Liver (tissue), 9 donors: ENCODE data around the gene PRMT7. TPM values are rescaled to one million over a fixed set of nuclear protein-coding genes. Genes with fewer than 3 reads are reported as not detected.

Experiments used
- DNase-seq: peaks from one replicate; pipeline ENCODE4 v3.0.0-alpha.2; 2017; ENCODE audit warnings: low spot score
- H3K27ac ChIP-seq, 2 donors: one replicate each; pipeline ENCODE4 v1.7.0; 2013; ENCODE audit warnings: inconsistent platforms in 2 of 2, low read length in 2 of 2, control low read depth in 1 of 2, low read depth in 1 of 2, mild to moderate bottlenecking in 1 of 2
- H3K27me3 ChIP-seq, 4 donors: one replicate each; pipeline versions ENCODE4 v1.6.1 to v1.7.0; 2013; ENCODE audit warnings: low read length in 3 of 4, inconsistent platforms in 1 of 4, mild to moderate bottlenecking in 1 of 4, moderate library complexity in 1 of 4; ENCODE audit not compliant: control insufficient read depth in 4 of 4, insufficient read depth in 4 of 4
- H3K36me3 ChIP-seq, 4 donors: one replicate each; pipeline versions ENCODE4 v1.6.1 to v1.7.0; 2013; ENCODE audit warnings: low read length in 3 of 4, mild to moderate bottlenecking in 3 of 4, low read depth in 1 of 4, moderate library complexity in 1 of 4; ENCODE audit not compliant: control insufficient read depth in 4 of 4, insufficient read depth in 3 of 4
- H3K4me1 ChIP-seq, 4 donors: one replicate each; pipeline versions ENCODE4 v1.6.1 to v1.7.0; 2013; ENCODE audit warnings: low read length in 3 of 4, mild to moderate bottlenecking in 3 of 4, moderate library complexity in 1 of 4; ENCODE audit not compliant: control insufficient read depth in 4 of 4, insufficient read depth in 4 of 4
- H3K4me3 ChIP-seq, 3 donors: one replicate each; pipeline versions ENCODE4 v1.6.1 to v1.7.0; 2013; ENCODE audit warnings: low read length in 3 of 3, control low read depth in 1 of 3, low read depth in 1 of 3, mild to moderate bottlenecking in 1 of 3
- H3K9ac ChIP-seq, 2 donors: one replicate each; pipeline ENCODE4 v1.7.0; 2013; ENCODE audit warnings: low read length in 2 of 2, mild to moderate bottlenecking in 2 of 2, moderate library complexity in 2 of 2, control low read depth in 1 of 2, low read depth in 1 of 2
- H3K9me3 ChIP-seq, 4 donors: one replicate each; pipeline versions ENCODE4 v1.6.1 to v1.7.0; 2013; ENCODE audit warnings: low read length in 3 of 4; ENCODE audit not compliant: control insufficient read depth in 4 of 4
- ATF3 ChIP-seq: IDR thresholded peaks from 2 replicates; pipeline ENCODE4 v1.6.1; 2016; ENCODE audit warnings: antibody characterized with exemption
- CTCF ChIP-seq: fragments of 150-350 bp; IDR thresholded peaks from 2 replicates; pipeline ENCODE4 v1.5.1; 2017; ENCODE audit warnings: improper control_type of control experiment, low read depth, low read length; ENCODE audit not compliant: missing input control
- EGR1 ChIP-seq, 2 donors: IDR thresholded peaks; 2 replicates each; pipeline ENCODE4 v1.6.1; 2016 to 2018; ENCODE audit warnings: antibody characterized with exemption in 2 of 2, low read depth in 2 of 2
- FOXA1 ChIP-seq: IDR thresholded peaks from 2 replicates; pipeline ENCODE4 v1.6.1; 2016; ENCODE audit warnings: antibody characterized with exemption
- FOXA2 ChIP-seq: IDR thresholded peaks from 2 replicates; pipeline ENCODE4 v1.6.1; 2016; ENCODE audit warnings: antibody characterized with exemption
- GABPA ChIP-seq, 2 donors: IDR thresholded peaks in 1 of 2; conservative IDR thresholded peaks in 1 of 2; 2 replicates each; pipeline ENCODE4 v1.6.1; 2016; ENCODE audit warnings: antibody characterized with exemption in 2 of 2, mild to moderate bottlenecking in 1 of 2, moderate library complexity in 1 of 2
- HNF4A ChIP-seq, 2 donors: conservative IDR thresholded peaks; 2 replicates each; pipeline ENCODE4 v1.6.1; 2016; ENCODE audit warnings: antibody characterized with exemption in 2 of 2, mild to moderate bottlenecking in 2 of 2
- HNF4G ChIP-seq: IDR thresholded peaks from 2 replicates; pipeline ENCODE4 v1.6.1; 2016; ENCODE audit warnings: antibody characterized with exemption
- JUND ChIP-seq, 2 donors: IDR thresholded peaks; 2 replicates each; pipeline ENCODE4 v1.6.1; 2016; ENCODE audit warnings: antibody characterized with exemption in 2 of 2
- MAX ChIP-seq: IDR thresholded peaks from 2 replicates; pipeline ENCODE4 v1.6.1; 2016; ENCODE audit warnings: antibody characterized with exemption
- NR2F2 ChIP-seq: IDR thresholded peaks from 2 replicates; pipeline ENCODE4 v1.6.1; 2016; ENCODE audit warnings: antibody characterized with exemption
- RAD21 ChIP-seq, 2 donors: IDR thresholded peaks; 2 replicates each; pipeline ENCODE4 v1.6.1; 2016; ENCODE audit warnings: antibody characterized with exemption in 2 of 2, mild to moderate bottlenecking in 2 of 2
- REST ChIP-seq: IDR thresholded peaks from 2 replicates; pipeline ENCODE4 v1.6.1; 2016; ENCODE audit warnings: antibody characterized with exemption, mild to moderate bottlenecking
- RXRA ChIP-seq, 2 donors: IDR thresholded peaks; 2 replicates each; pipeline ENCODE4 v1.6.1; 2017 to 2018; ENCODE audit warnings: antibody characterized with exemption in 2 of 2, mild to moderate bottlenecking in 1 of 2
- SP1 ChIP-seq: IDR thresholded peaks from 2 replicates; pipeline ENCODE4 v1.6.1; 2018; ENCODE audit warnings: antibody characterized with exemption, mild to moderate bottlenecking
- TAF1 ChIP-seq: conservative IDR thresholded peaks from 2 replicates; pipeline ENCODE4 v1.6.1; 2016; ENCODE audit warnings: antibody characterized with exemption, mild to moderate bottlenecking
- YY1 ChIP-seq: IDR thresholded peaks from 2 replicates; pipeline ENCODE4 v1.6.1; 2016; ENCODE audit warnings: antibody characterized with exemption, mild to moderate bottlenecking
- ZBTB33 ChIP-seq: IDR thresholded peaks from 2 replicates; pipeline ENCODE4 v1.6.1; 2016; ENCODE audit warnings: antibody characterized with exemption
- WGBS: extraction: QIAGEN DNeasy Blood & Tissue Kit; methylation state at CpG from one replicate; pipeline ENCODE4 v1.1.7; 2013; 5-methylcytosine and 5-hydroxymethylcytosine counted together
- polyA plus RNA-seq, 2 donors: library from polyadenylated mRNA; stranded (reverse) in 1 of 2; unstranded in 1 of 2; fragments of 200-250 nt in 1 of 2; fragments of >200 nt in 1 of 2; fragmentation: Nextera tagmentation in 1 of 2; extraction: Ambion mirVana in 1 of 2; gene quantifications; one replicate each; pipeline versions ENCODE4 v1.2.1 to v1.2.3, GENCODE V29; 2013 to 2015
- total RNA-seq, 2 donors: library from RNA; depleted of rRNA; stranded (reverse); fragments of >200 nt; gene quantifications; one replicate each; pipeline ENCODE4 v1.2.3, GENCODE V29; 2014
- donor health status: healthy.
- donor health status: healthy.
- donor health status: healthy.
- donor health status: healthy.
- donor health status: healthy.

PRMT7 gene
- total and polyA plus RNA-seq, 4 donors, result 10.7 to 31.5 (median 17.5) TPM

GRCh38 chr16:68376590-68376989, 65.8 kb downstream of the PRMT7 start:
- Histone ChIP-seq H3K4me3 (no peak overlapping the region), H3K9ac (no peak overlapping the region), H3K27me3 (no peaks in the 10 kb centered on the region), H3K27ac (no peak overlapping the region), H3K9me3 (no peaks in the 10 kb centered on the region), H3K4me1 (no peaks in the 10 kb centered on the region), H3K36me3 (no peaks in the 10 kb centered on the region)
- WGBS, result 94% methylated on average over 6 of the region's 6 CpGs
- TF ChIP-seq MAX (no peak), HNF4G (no peak), RXRA (IDR thresholded peaks at IDR 0.05) (no peak), GABPA (IDR thresholded peaks at IDR 0.05 in 1 of 2, conservative IDR thresholded peaks at IDR 0.05 in 1 of 2) (no peak), EGR1 (IDR thresholded peaks at IDR 0.05; ENCODE audit: low read depth in 2 of 2) (no peak), YY1 (no peak), REST (no peak), NR2F2 (no peak), CTCF (no peak), ZBTB33 (no peak), JUND (IDR thresholded peaks at IDR 0.05) (no peak), HNF4A (conservative IDR thresholded peaks at IDR 0.05) (no peak), SP1 (no peak), ATF3 (no peak), TAF1 (no peak), RAD21 (IDR thresholded peaks at IDR 0.05) (no peak), FOXA2 (no peak), FOXA1 (no peak)
- no peak for DNase-seq

- no peaks in the 10 kb centered on the region for H3K9me3 ChIP-seq
- TF ChIP-seq CTCF, result no peak
- TF ChIP-seq ZBTB33, result no peak
- no peak for TF ChIP-seq EGR1 (IDR thresholded peaks at IDR 0.05; ENCODE audit: low read depth in 2 of 2)
- no peak for TF ChIP-seq SP1
- no peak for TF ChIP-seq HNF4G
- no peak for TF ChIP-seq NR2F2
- TF ChIP-seq TAF1, result no peak
Observed at GRCh38 chr16:68377221-68377620, 66.4 kb downstream of the PRMT7 start.

More at GRCh38 chr16:68377221-68377620, 66.4 kb downstream of the PRMT7 start:
- no peaks in the 10 kb centered on the region for H3K36me3 ChIP-seq
- no peak overlapping the region for H3K27ac ChIP-seq
- 98% methylated on average over 7 of the region's 7 CpGs for WGBS
- H3K27me3 ChIP-seq, result no peaks in the 10 kb centered on the region
- no peaks in the 10 kb centered on the region for H3K4me1 ChIP-seq
- H3K9ac ChIP-seq, result no peak overlapping the region
- DNase-seq, result no peak
- no peak overlapping the region for H3K4me3 ChIP-seq
